H9 (cell line): ENCODE measurements around the gene MYO7A. TPM values are rescaled to one million over a fixed set of nuclear protein-coding genes. Genes with fewer than 3 reads are reported as not detected.

Experiments used
- DNase-seq: peaks from one replicate; pipeline ENCODE4 v3.0.0-alpha.2; 2017
- H2AFZ ChIP-seq: one replicate; pipeline ENCODE4 v1.6.1; 2013; ENCODE audit warnings: mild to moderate bottlenecking, low read length, control low read depth, moderate library complexity
- H2AK5ac ChIP-seq: 2 replicates; pipeline ENCODE4 v1.6.1; 2013; ENCODE audit warnings: low read length, control low read depth, mixed read lengths; ENCODE audit not compliant: insufficient read length
- H2BK120ac ChIP-seq: one replicate; pipeline ENCODE4 v1.6.1; 2013; ENCODE audit warnings: low read depth, mild to moderate bottlenecking, low read length, control low read depth, inconsistent platforms; ENCODE audit not compliant: poor library complexity, severe bottlenecking
- H2BK12ac ChIP-seq: 2 replicates; pipeline ENCODE4 v1.6.1; 2013; ENCODE audit warnings: low read length, control low read depth, mixed read lengths, low read depth; ENCODE audit not compliant: insufficient read length
- H2BK15ac ChIP-seq: 2 replicates; pipeline ENCODE4 v1.6.1; 2013; ENCODE audit warnings: low read depth, low read length, control low read depth
- H2BK20ac ChIP-seq: one replicate; pipeline ENCODE4 v1.6.1; 2013; ENCODE audit warnings: low read depth, mild to moderate bottlenecking, low read length, control low read depth, inconsistent platforms; ENCODE audit not compliant: poor library complexity, severe bottlenecking
- H2BK5ac ChIP-seq: 2 replicates; pipeline ENCODE4 v1.6.1; 2013; ENCODE audit warnings: low read length, control low read depth, mixed read lengths; ENCODE audit not compliant: insufficient read length
- H3K14ac ChIP-seq: 2 replicates; pipeline ENCODE4 v1.6.1; 2013; ENCODE audit warnings: low read length, control low read depth; ENCODE audit not compliant: insufficient read depth
- H3K18ac ChIP-seq: 2 replicates; pipeline ENCODE4 v1.6.1; 2013; ENCODE audit warnings: low read depth, mild to moderate bottlenecking, mixed read lengths, low read length, control low read depth; ENCODE audit not compliant: insufficient read length
- H3K23ac ChIP-seq: 2 replicates; pipeline ENCODE4 v1.6.1; 2013; ENCODE audit warnings: low read length, control low read depth, mixed read lengths, low read depth; ENCODE audit not compliant: insufficient read length
- H3K23me2 ChIP-seq: 2 replicates; pipeline ENCODE4 v1.6.1; 2013; ENCODE audit warnings: low read depth, mild to moderate bottlenecking, mixed read lengths, low read length, control low read depth; ENCODE audit not compliant: insufficient read length, poor library complexity, severe bottlenecking
- H3K27ac ChIP-seq: 2 replicates; pipeline ENCODE4 v1.5.1; 2013; ENCODE audit warnings: low read length, control low read depth, mixed read lengths, low read depth; ENCODE audit not compliant: insufficient read length
- H3K27me3 ChIP-seq: 2 replicates; pipeline ENCODE4 v1.6.1; 2013; ENCODE audit warnings: low read length, control low read depth, inconsistent platforms; ENCODE audit not compliant: insufficient read depth
- H3K4ac ChIP-seq: 2 replicates; pipeline ENCODE4 v1.6.1; 2013; ENCODE audit warnings: low read depth, mild to moderate bottlenecking, control low read depth, inconsistent platforms, low read length, moderate library complexity
- H3K4me1 ChIP-seq: 2 replicates; pipeline ENCODE4 v1.6.1; 2013; ENCODE audit warnings: low read length, control low read depth, inconsistent platforms; ENCODE audit not compliant: insufficient read depth
- H3K4me2 ChIP-seq: 2 replicates; pipeline ENCODE4 v1.6.1; 2013; ENCODE audit warnings: low read length, control low read depth, mixed read lengths; ENCODE audit not compliant: insufficient read length, insufficient read depth
- H3K56ac ChIP-seq: 2 replicates; pipeline ENCODE4 v1.6.1; 2013; ENCODE audit warnings: low read depth, mild to moderate bottlenecking, mixed read lengths, low read length, control low read depth; ENCODE audit not compliant: insufficient read length
- H3K79me1 ChIP-seq: 2 replicates; pipeline ENCODE4 v1.6.1; 2013; ENCODE audit warnings: low read depth, mild to moderate bottlenecking, moderate library complexity, low read length, control low read depth, inconsistent platforms; ENCODE audit not compliant: insufficient read depth, poor library complexity, severe bottlenecking
- H3K79me2 ChIP-seq: 2 replicates; pipeline ENCODE4 v1.6.1; 2013; ENCODE audit warnings: low read length, control low read depth, inconsistent platforms; ENCODE audit not compliant: insufficient read depth
- H3K9ac ChIP-seq: 2 replicates; pipeline ENCODE4 v1.6.1; 2013; ENCODE audit warnings: low read length, control low read depth, mixed read lengths; ENCODE audit not compliant: insufficient read length; ENCODE audit errors: extremely low read depth
- H3K9me3 ChIP-seq: one replicate; pipeline ENCODE4 v1.6.1; 2013; ENCODE audit warnings: low read depth, low read length, inconsistent platforms; ENCODE audit not compliant: control insufficient read depth
- H3T11ph ChIP-seq: one replicate; pipeline ENCODE4 v1.6.1; 2013; ENCODE audit warnings: mild to moderate bottlenecking, low read length, control low read depth, inconsistent platforms
- H4K20me1 ChIP-seq: one replicate; pipeline ENCODE4 v1.6.1; 2013; ENCODE audit not compliant: control insufficient read depth, insufficient read length, insufficient read depth
- H4K5ac ChIP-seq: 2 replicates; pipeline ENCODE4 v1.6.1; 2013; ENCODE audit warnings: low read depth, mild to moderate bottlenecking, mixed read lengths, low read length, control low read depth; ENCODE audit not compliant: insufficient read length
- H4K8ac ChIP-seq: replicated peaks from 2 replicates; pipeline ENCODE4 v1.6.1; 2013; ENCODE audit warnings: low read length, control low read depth, mixed read lengths, low read depth; ENCODE audit not compliant: insufficient read length
- H4K91ac ChIP-seq: 2 replicates; pipeline ENCODE4 v1.6.1; 2013; ENCODE audit warnings: low read depth, mild to moderate bottlenecking, moderate library complexity, mixed read lengths, low read length, control low read depth; ENCODE audit not compliant: insufficient read length
- H3K27ac Mint-ChIP-seq, 3 experiments: 2 replicates in 2 of 3; 3 replicates in 1 of 3; pipeline ENCODE4 v1.8.0; 2020 to 2021; ENCODE audit warnings: mixed read lengths in 3 of 3, mild to moderate bottlenecking in 1 of 3, moderate library complexity in 1 of 3
- H3K27me3 Mint-ChIP-seq: 2 replicates; pipeline ENCODE4 v1.8.0; 2021; ENCODE audit warnings: low read depth, mild to moderate bottlenecking, moderate library complexity, mixed read lengths
- H3K36me3 Mint-ChIP-seq, 3 experiments: 2 replicates in 2 of 3; 3 replicates in 1 of 3; pipeline ENCODE4 v1.8.0; 2020 to 2021; ENCODE audit warnings: low read depth in 3 of 3, mixed read lengths in 3 of 3; ENCODE audit not compliant: insufficient read depth in 1 of 3
- H3K4me1 Mint-ChIP-seq, 2 experiments: 2 replicates each; pipeline ENCODE4 v1.8.0; 2020; ENCODE audit warnings: mixed read lengths in 2 of 2
- H3K4me3 Mint-ChIP-seq, 2 experiments: 2 replicates in 1 of 2; 3 replicates in 1 of 2; pipeline ENCODE4 v1.8.0; 2020 to 2021; ENCODE audit warnings: mild to moderate bottlenecking in 2 of 2, mixed read lengths in 2 of 2, moderate library complexity in 1 of 2
- H3K9me3 Mint-ChIP-seq, 2 experiments: 2 replicates in 1 of 2; 3 replicates in 1 of 2; pipeline ENCODE4 v1.8.0; 2020; ENCODE audit warnings: mild to moderate bottlenecking in 2 of 2, mixed read lengths in 2 of 2, moderate library complexity in 1 of 2
- WGBS: extraction: QIAGEN DNeasy Blood & Tissue Kit; methylation state at CpG from one replicate; pipeline ENCODE4 v1.1.7; 2013; ENCODE audit warnings: missing lambda C conversion rate, low lambda C conversion rate, mixed read lengths; ENCODE audit not compliant: insufficient read length; ENCODE audit errors: extremely low coverage; 5-methylcytosine and 5-hydroxymethylcytosine counted together
- total RNA-seq: library from RNA; stranded (reverse); gene quantifications from 2 replicates; pipeline ENCODE4 v1.2.1, GENCODE V29; 2021
- TF ChIP-seq, protein P1 (sequence below): fragments of 200-600 bp; sonication (generic); conservative IDR thresholded peaks from 3 replicates; pipeline ENCODE4 v1.8.0; 2021; ENCODE audit warnings: antibody characterized with exemption, mild to moderate bottlenecking

MYO7A gene
- total RNA-seq, 1 experiment from 2014 or later, result 1.6 TPM

DNA sequence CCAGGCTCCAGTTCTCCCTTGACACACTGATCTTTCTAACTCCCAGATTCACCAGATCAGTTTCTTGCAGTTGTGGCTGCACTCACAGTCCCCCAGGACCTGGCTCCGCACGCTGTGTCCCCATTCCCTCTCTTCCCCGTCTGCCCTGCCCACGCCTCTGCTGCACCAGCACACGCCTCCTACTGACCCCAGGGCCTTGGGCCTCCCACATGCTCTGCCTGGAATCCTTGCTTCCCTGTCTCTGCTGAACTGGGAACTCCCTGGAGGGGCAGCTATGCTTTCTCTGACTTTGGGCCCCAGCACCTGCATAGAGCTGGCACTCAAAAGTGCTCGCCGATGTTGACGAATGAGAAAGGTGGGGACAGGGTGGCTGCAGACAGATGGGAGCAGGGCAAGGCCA, 68.9 kb downstream of the MYO7A start:
- no peak overlapping the region for H2BK120ac ChIP-seq
- H2BK20ac ChIP-seq, result no peak overlapping the region
- no peak overlapping the region for H4K91ac ChIP-seq
- no peaks in the 10 kb centered on the region for H3K27me3 ChIP-seq
- no peaks in the 10 kb centered on the region for H3K36me3 Mint-ChIP-seq
- no peak overlapping the region for H3K9ac ChIP-seq
- H3K4me1 ChIP-seq, result no peaks in the 10 kb centered on the region
- H2BK15ac ChIP-seq, result no peak overlapping the region
- H3K27ac Mint-ChIP-seq, result no peak overlapping the region
- no peaks in the 10 kb centered on the region for H3K23me2 ChIP-seq
- no peaks in the 10 kb centered on the region for H3K79me1 ChIP-seq
- H4K20me1 ChIP-seq, result peaks cover 4% of the 10 kb centered on the region
- H3K9me3 ChIP-seq, result no peaks in the 10 kb centered on the region
- no peak overlapping the region for H4K8ac ChIP-seq
- H3K14ac ChIP-seq, result no peak overlapping the region
- no peak overlapping the region for H2BK12ac ChIP-seq
- no peak overlapping the region for H4K5ac ChIP-seq
- no peak overlapping the region for H3K4me2 ChIP-seq
- TF ChIP-seq, protein P1, sequence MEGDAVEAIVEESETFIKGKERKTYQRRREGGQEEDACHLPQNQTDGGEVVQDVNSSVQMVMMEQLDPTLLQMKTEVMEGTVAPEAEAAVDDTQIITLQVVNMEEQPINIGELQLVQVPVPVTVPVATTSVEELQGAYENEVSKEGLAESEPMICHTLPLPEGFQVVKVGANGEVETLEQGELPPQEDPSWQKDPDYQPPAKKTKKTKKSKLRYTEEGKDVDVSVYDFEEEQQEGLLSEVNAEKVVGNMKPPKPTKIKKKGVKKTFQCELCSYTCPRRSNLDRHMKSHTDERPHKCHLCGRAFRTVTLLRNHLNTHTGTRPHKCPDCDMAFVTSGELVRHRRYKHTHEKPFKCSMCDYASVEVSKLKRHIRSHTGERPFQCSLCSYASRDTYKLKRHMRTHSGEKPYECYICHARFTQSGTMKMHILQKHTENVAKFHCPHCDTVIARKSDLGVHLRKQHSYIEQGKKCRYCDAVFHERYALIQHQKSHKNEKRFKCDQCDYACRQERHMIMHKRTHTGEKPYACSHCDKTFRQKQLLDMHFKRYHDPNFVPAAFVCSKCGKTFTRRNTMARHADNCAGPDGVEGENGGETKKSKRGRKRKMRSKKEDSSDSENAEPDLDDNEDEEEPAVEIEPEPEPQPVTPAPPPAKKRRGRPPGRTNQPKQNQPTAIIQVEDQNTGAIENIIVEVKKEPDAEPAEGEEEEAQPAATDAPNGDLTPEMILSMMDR, result no peak
- no peak overlapping the region for H3K18ac ChIP-seq
- H3K4me3 Mint-ChIP-seq, result no peak overlapping the region
- no peaks in the 10 kb centered on the region for H3K79me2 ChIP-seq
- no peak overlapping the region for H2AFZ ChIP-seq
- H3K27ac ChIP-seq, result no peak overlapping the region
- peaks cover 2 to 5% of the 10 kb centered on the region in 2 experiments; a peak in 3 of 4 replicates for H3K4me1 Mint-ChIP-seq
- WGBS, result no CpG with 5 or more reads among the region's 8 CpGs
- H2AK5ac ChIP-seq, result no peak overlapping the region
- H2BK5ac ChIP-seq, result no peak overlapping the region
- no peaks in the 10 kb centered on the region for H3K27me3 Mint-ChIP-seq
- H3K4ac ChIP-seq, result no peak overlapping the region
- no peak overlapping the region for H3K23ac ChIP-seq
- H3K9me3 Mint-ChIP-seq, result no peaks in the 10 kb centered on the region
- H3T11ph ChIP-seq, result no peak overlapping the region
- no peak for DNase-seq
- no peak overlapping the region for H3K56ac ChIP-seq
